GM23248 (cell line): ENCODE data around the gene LRRC7.

Source experiments
- EZH2 ChIP-seq: fragments of 200-600 bp; sonication (generic); IDR thresholded peaks from 2 replicates; pipeline ENCODE4 v1.6.1; 2018; ENCODE audit warnings: antibody characterized with exemption, mild to moderate bottlenecking; ENCODE audit not compliant: insufficient read depth, poor library complexity, severe bottlenecking
- EZH2phosphoT487 ChIP-seq: fragments of 200-600 bp; sonication (generic); IDR thresholded peaks from 2 replicates; pipeline ENCODE4 v1.6.1; 2018; ENCODE audit warnings: antibody characterized with exemption, moderate library complexity, mild to moderate bottlenecking, low read depth; ENCODE audit not compliant: insufficient read depth

DNA sequence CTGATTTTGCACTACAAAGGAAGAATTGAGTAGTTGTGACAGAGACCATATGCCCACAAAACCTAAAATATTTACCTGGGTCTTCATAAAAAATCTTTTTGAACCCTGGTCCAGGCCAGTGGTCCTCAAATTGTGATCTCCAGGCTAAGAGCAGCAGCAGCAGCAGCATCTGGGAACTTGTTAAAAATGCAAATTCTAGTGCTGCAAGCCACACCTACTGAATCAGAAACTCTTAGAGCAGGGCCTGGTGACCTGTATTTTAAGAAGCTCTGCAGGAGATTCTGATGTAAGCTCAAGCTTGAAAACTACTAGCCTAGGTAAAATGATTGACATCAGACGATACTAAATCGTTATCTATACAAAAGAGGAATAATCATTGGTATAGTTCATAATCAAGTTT is 112.2 kb downstream of the LRRC7 start:
- TF ChIP-seq EZH2 (no peak), EZH2phosphoT487 (no peak)
